ENCODE measurements around the gene TSN.

TSN gene

GRCh38 chr2:121791801-121792221 lies 36.4 kb downstream of the TSN start:
- peaks cover 7% of the 10 kb centered on the region for H3K4me1 ChIP-seq (ENCODE audit: insufficient read depth, poor library complexity, severe bottlenecking)
- H3K36me3 ChIP-seq (ENCODE audit: low read depth), result no peaks in the 10 kb centered on the region
- DNase-seq (ENCODE audit: low spot score) (no peak), ATAC-seq (ENCODE audit: low read depth) (no peak)
- no peaks in the 10 kb centered on the region for H3K9me3 ChIP-seq (ENCODE audit: severe bottlenecking)
- no peak overlapping the region for H3K4me3 ChIP-seq (ENCODE audit: severe bottlenecking)
- no peak overlapping the region for H3K27ac ChIP-seq (ENCODE audit: poor library complexity, severe bottlenecking)
- no peaks in the 10 kb centered on the region for H3K27me3 ChIP-seq (ENCODE audit: insufficient read depth, poor library complexity, severe bottlenecking)
- no peak for TF ChIP-seq CTCF (IDR thresholded peaks at IDR 0.05; ENCODE audit: poor library complexity, severe bottlenecking)

GRCh38 chr2:121793816-121794215 lies 38.4 kb downstream of the TSN start:
- Histone ChIP-seq H3K27ac (ENCODE audit: poor library complexity, severe bottlenecking) (no peak overlapping the region), H3K4me3 (ENCODE audit: severe bottlenecking) (no peak overlapping the region), H3K36me3 (ENCODE audit: low read depth) (no peaks in the 10 kb centered on the region), H3K27me3 (ENCODE audit: insufficient read depth, poor library complexity, severe bottlenecking) (peaks cover 4% of the 10 kb centered on the region), H3K9me3 (ENCODE audit: severe bottlenecking) (no peaks in the 10 kb centered on the region), H3K4me1 (ENCODE audit: insufficient read depth, poor library complexity, severe bottlenecking) (peaks cover 7% of the 10 kb centered on the region)
- DNase-seq (ENCODE audit: low spot score), result no peak
- no peak for ATAC-seq (ENCODE audit: low read depth)
- no peak for TF ChIP-seq CTCF (IDR thresholded peaks at IDR 0.05; ENCODE audit: poor library complexity, severe bottlenecking)

- no peaks in the 10 kb centered on the region for H3K9me3 ChIP-seq (ENCODE audit: severe bottlenecking)
- DNase-seq (ENCODE audit: low spot score) (no peak), ATAC-seq (ENCODE audit: low read depth) (no peak)
- TF ChIP-seq CTCF (IDR thresholded peaks at IDR 0.05; ENCODE audit: poor library complexity, severe bottlenecking), result no peak
- no peaks in the 10 kb centered on the region for H3K36me3 ChIP-seq (ENCODE audit: low read depth)
- no peak overlapping the region for H3K27ac ChIP-seq (ENCODE audit: poor library complexity, severe bottlenecking)
- peaks cover 5% of the 10 kb centered on the region for H3K27me3 ChIP-seq (ENCODE audit: insufficient read depth, poor library complexity, severe bottlenecking)
- peaks cover 7% of the 10 kb centered on the region for H3K4me1 ChIP-seq (ENCODE audit: insufficient read depth, poor library complexity, severe bottlenecking)
- no peak overlapping the region for H3K4me3 ChIP-seq (ENCODE audit: severe bottlenecking)
These were observed 38.8 kb downstream of the TSN start for GRCh38 chr2:121794233-121794632.

GRCh38 chr2:121796239-121796638 lies 40.8 kb downstream of the TSN start:
- Histone ChIP-seq H3K4me3 (ENCODE audit: severe bottlenecking) (no peak overlapping the region), H3K36me3 (ENCODE audit: low read depth) (no peaks in the 10 kb centered on the region), H3K4me1 (ENCODE audit: insufficient read depth, poor library complexity, severe bottlenecking) (no peaks in the 10 kb centered on the region), H3K27me3 (ENCODE audit: insufficient read depth, poor library complexity, severe bottlenecking) (peaks cover 5% of the 10 kb centered on the region), H3K27ac (ENCODE audit: poor library complexity, severe bottlenecking) (no peak overlapping the region), H3K9me3 (ENCODE audit: severe bottlenecking) (no peaks in the 10 kb centered on the region)
- no peak for DNase-seq (ENCODE audit: low spot score)
- no peak for TF ChIP-seq CTCF (IDR thresholded peaks at IDR 0.05; ENCODE audit: poor library complexity, severe bottlenecking)
- ATAC-seq (ENCODE audit: low read depth), result no peak

- ATAC-seq (ENCODE audit: low read depth) (no peak), DNase-seq (ENCODE audit: low spot score) (no peak)
- Histone ChIP-seq H3K9me3 (ENCODE audit: severe bottlenecking) (no peaks in the 10 kb centered on the region), H3K27me3 (ENCODE audit: insufficient read depth, poor library complexity, severe bottlenecking) (peaks cover 5% of the 10 kb centered on the region), H3K27ac (ENCODE audit: poor library complexity, severe bottlenecking) (no peak overlapping the region), H3K36me3 (ENCODE audit: low read depth) (no peaks in the 10 kb centered on the region), H3K4me3 (ENCODE audit: severe bottlenecking) (no peak overlapping the region), H3K4me1 (ENCODE audit: insufficient read depth, poor library complexity, severe bottlenecking) (no peaks in the 10 kb centered on the region)
- TF ChIP-seq CTCF (IDR thresholded peaks at IDR 0.05; ENCODE audit: poor library complexity, severe bottlenecking), result no peak
These were observed 43.2 kb downstream of the TSN start for GRCh38 chr2:121798617-121799016.
